COLO668 (cell line): ENCODE results near the gene ASB12.
"Not testable (repeated sequence)": the region's sequence is repeated elsewhere in the genome, so short reads cannot be mapped to it uniquely, and the experiment has no call there.

Source experiments
- DNase-seq: peaks from one replicate; lab custom pipeline; 2025; ENCODE audit not compliant: unreplicated experiment; lab: John Stamatoyannopoulos, UW

Gene ASB12

GRCh38 chrX:64230123-64230970 lies at the start of gene ASB12:
ASB12 (minus strand) TSS chrX:64230607; CDS start chrX:64225650, 4,957 bp downstream.
- DNase-seq = no peak

- no peak for DNase-seq
Measured at GRCh38 chrX:64265265-64265664, 34.9 kb upstream of the ASB12 start.

DNA sequence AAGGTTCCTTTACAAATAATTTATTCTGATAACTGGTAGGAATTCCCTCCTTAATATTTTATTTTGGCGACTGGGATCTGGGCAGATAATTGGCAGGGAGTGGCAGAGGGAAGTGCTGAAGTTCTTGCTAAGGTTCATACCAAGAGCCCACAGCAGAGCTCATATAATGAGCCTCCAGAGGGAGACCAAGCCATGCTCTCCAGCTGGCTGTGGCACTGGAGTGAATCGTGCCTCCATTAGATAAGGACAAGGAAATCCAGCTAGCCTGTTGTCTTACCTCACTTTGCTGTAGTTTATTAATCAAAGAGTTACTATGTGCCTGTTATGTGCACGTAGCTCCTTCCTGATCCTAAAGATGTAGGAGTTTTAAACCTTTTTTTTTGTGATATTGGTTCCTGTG lies 1.3 kb downstream of the ASB12 start:
- no peak for DNase-seq

DNA sequence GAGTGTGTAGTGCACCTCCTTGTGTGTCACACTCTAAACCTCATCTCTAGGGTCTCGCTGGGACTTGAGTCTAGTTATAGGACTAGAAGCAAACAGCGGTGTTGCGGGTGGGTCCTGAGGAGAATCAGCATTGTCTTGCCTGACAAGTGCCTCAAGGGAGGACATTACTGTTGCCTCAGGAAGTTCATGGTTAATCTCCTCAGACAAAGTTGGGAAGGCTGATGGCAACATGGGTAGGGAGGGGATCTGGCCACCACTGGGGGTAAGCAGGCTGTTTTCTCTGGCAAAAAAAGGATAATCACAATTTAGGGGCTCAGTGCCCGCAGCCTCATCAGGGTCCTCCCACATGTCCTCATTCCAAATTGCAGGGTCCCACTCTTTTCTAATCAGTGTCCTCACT lies 12.4 kb downstream of the ASB12 start:
- DNase-seq = no peak

DNA sequence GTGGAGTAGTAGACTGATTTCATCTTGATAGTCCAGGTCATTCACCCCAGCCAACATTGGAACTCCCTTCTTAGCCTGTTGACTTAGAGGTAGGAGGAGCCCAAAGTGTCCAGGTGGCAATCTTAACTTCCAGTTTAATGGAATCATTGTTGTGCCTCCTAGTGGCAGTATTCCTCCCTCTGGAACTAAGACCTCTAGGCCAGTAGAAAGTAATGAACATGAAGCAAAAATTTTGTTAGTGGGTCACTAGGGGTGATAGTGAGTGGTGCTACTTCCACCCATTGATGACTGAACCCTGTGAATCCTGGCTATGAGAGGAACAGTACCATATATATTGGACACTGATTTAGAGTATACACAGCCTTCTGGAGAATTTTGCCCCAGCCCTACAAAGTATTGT lies 16.4 kb downstream of the ASB12 start:
- not testable (repeated sequence) for DNase-seq

DNA sequence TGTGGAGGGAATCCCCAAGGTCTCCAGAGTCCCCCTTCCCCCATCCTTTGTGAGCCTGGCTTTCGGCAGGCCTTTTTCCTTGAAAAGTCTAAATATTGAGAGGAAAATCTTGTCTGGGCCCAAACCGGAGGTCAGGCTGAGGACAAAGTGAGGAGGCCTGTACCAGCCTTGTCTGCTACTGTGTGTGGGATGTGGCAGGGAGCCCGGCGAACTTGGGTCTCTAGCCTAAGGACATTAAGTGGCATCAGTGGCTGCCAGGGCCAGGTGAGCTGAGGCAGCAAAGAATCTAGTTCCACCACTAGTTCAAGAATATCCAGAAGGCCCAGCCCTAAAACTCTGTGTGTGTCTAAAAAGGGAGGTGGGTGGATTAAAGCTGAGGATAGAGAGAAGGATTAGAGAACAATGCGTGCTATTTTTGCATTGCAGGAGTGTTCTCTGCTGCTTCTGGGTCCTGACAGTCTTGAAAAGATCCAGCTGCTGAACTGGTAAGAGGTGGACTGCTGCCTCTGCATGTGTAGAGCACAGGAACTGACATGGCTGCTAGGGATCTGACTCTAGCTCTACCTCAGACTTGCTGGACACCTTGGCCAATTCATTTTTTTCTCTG lies 23.7 kb downstream of the ASB12 start:
- DNase-seq = no peak

- peak; percentile 91 for DNase-seq
Measured at GRCh38 chrX:64205735-64206501, 24.5 kb downstream of the ASB12 start.

DNA sequence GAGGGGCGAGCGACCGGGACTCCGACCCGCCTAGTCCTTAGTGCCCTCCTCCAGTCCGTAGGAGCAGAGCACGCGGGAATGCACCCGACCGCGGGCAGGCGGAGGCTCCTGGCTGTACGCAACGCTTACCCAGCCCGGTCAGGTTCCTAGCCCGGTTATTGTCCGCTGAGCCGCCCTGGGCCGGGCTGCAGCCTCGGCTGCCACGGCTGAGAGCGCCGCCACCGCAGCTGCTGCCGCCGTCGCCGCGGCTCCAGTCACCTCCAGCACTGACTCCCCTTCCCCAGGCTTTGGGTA lies 25.0 kb downstream of the ASB12 start, which contains the start of gene AMER1:
TSS of gene AMER1 (minus strand) at position 268 of the 294 bp plus-strand sequence. CDS start 12,422 bp downstream, outside the sequence.
- DNase-seq = no peak

- peak; percentile 39 for DNase-seq
Measured at GRCh38 chrX:64204701-64205440, 25.5 kb downstream of the ASB12 start.

GRCh38 chrX:64204252-64204651 lies 26.2 kb downstream of the ASB12 start:
- no peak for DNase-seq

DNA sequence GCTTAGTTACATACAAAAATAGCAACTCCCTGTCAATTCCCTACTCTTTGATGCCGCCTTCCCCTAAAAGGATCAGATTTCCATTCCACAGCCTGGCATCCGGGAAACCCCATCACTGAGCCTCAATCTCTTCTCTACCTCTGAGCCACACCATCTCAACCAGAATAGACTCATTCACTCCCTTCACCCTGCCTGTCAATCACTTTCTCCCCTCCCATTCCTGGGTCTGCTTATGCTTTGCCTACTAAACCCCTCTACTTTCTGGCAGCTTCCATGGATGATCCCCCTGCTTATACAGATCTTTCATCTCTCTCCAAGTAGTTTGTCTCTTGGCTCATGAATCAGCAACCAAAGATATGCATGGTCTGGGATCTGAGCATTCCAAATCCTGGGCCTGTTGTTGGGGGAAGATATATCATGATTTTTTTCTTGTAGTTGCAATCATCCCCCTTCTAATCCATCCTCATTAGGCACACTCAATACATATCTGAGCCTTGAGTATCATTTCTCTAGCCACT lies 27.5 kb downstream of the ASB12 start:
- no peak for DNase-seq

GRCh38 chrX:64198036-64198435 lies 32.4 kb downstream of the ASB12 start:
- no peak for DNase-seq

DNA sequence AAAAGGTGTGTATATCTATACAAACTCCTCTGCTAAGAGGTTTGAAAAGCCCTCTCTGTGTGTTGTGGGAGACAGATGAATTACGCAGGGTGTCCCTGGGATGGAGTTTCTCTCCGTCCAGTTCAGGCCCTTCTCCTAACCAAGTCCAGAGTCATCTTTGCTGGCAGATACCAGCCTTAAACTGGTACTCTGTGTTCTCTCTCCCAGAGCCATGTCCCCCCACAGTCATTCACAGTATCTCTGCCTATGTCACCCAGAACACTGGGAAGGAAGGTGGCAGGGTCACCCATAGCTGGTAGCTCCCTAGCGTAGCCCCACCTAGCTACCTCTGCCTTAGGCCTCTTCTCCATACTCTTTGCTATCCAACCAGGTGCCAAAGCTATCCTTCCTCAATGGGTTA lies 33.8 kb downstream of the ASB12 start:
- no peak for DNase-seq

DNA sequence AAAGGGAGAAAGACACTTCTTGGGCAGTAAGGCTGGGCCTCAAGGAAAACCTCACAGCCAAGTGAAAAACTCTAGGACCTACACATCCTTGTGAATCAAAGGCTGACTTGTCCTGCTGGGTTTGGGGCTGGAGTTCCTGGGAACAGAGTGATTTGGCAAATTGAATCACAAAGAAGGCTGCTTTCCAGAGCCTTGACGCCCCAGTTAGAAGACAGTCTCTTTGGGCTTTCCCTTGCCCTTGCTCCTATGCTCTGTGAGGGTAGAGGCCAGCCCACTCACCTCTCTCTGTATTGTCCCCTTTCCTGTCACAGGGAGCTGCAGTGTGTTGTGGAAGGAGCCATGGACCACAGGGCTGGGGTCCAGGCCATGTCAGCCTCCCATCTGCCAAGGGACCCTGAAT lies 34.5 kb downstream of the ASB12 start:
- DNase-seq = no peak

- DNase-seq = no peak
Measured at GRCh38 chrX:64192673-64193072, 37.7 kb downstream of the ASB12 start.

GRCh38 chrX:64192040-64192439 lies 38.4 kb downstream of the ASB12 start:
- no peak for DNase-seq

DNA sequence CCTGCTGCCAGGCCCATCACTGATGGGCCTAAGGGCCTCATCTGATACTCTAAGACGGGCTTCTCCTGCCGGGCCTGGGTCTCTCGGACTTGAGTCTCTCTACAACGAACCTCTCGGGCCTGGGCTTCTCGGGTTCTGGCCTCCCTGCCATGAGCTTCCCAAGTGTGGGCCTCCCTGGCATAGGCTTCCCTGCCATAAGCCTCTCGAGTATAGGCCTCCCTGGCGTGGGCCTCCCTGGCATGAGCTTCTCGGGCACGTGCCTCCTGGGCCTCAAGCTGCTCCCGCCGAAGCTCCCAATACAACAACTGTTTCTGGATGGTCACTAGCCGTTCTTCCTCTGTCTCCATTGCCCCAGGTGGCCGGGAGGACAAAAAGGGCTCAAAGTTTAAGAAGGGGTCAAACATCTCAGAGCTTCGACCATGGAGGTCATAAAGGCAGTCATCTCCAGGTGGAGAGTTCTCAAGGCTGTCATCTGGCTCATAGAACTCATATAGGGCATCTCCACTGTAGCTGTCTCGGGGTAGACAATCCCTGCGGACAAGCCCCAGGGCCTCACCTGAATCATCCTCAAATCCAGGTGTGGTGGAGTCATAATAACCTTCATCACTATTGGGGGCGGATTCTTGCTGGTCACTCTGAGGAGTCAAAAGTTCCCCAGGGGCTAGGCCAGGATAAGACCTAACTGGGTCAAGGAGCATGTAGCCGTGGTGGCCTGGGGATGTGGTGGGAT lies 39.0 kb downstream of the ASB12 start:
- no peak for DNase-seq

DNA sequence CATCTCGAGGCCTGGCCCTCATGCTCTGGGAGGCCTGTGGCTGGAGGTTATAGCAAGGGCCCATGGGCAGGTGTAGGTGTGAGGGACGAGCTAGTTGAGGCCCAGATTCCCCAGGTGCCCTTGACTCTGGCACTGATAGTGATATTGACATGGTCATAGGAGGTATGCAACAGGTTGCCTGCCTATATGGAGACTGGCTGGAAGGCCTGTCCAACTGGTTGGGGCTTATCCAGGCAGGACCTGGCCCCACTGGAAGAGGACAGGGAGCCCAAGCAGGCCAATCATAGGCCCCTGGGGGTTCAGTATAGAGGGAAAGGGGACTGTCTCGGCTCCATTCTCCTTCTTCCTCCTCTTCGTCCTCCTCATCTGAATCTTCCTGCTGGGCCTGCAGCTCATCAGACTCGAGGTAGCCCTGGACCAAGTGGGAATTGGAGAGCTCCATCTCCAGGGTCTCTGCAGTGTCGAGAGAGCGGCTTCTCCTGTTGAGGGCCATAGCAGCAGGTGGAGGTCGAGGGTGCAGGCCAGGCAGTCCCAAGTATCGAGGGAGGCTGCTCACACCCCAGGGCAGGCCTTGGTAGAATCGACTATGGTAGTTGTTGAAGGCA lies 40.2 kb downstream of the ASB12 start:
- no peak for DNase-seq

- no peak for DNase-seq
Measured at GRCh38 chrX:64188901-64189300, 41.5 kb downstream of the ASB12 start.

DNA sequence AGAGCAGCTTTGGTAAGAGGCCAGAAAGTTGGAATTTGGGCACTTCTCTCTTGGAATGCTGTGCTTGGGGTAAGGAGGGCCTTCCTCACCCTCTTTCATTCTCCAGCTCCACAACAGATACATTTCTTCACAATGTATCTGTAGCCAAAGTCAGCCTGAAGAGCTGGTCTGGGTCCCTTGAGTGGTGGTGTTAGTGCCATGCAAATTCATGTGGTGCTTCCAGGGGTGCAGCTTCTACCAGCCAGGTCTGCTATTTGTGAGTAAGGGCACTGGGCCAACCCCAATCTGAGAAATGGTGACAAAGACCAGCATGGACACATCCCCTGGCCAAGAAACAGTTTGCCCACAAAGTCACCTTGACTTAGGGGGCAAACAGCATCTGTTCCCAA lies 42.7 kb downstream of the ASB12 start:
- no peak for DNase-seq
